HFFc6 (cell line): Measurements from ENCODE around the gene SLC34A1. TPM values are rescaled to one million over a fixed set of nuclear protein-coding genes. Genes with fewer than 3 reads are reported as not detected.
"Not testable (repeated sequence)": the region's sequence is repeated elsewhere in the genome, so short reads cannot be mapped to it uniquely, and the experiment has no call there.

Experiments
- DNase-seq: peaks from one replicate; pipeline ENCODE4 v3.0.0-alpha.2; 2018
- H3K27ac Mint-ChIP-seq: 2 replicates; pipeline ENCODE4 v1.8.0; 2020; ENCODE audit warnings: mild to moderate bottlenecking, mixed read lengths
- H3K27me3 Mint-ChIP-seq: 2 replicates; pipeline ENCODE4 v1.8.0; 2021; ENCODE audit warnings: mild to moderate bottlenecking, moderate library complexity, mixed read lengths; ENCODE audit not compliant: insufficient read depth
- H3K36me3 Mint-ChIP-seq: 2 replicates; pipeline ENCODE4 v1.8.0; 2021; ENCODE audit warnings: low read depth, mixed read lengths
- H3K4me1 Mint-ChIP-seq: 2 replicates; pipeline ENCODE4 v1.8.0; 2020; ENCODE audit warnings: low read depth, mixed read lengths
- H3K4me3 Mint-ChIP-seq: 2 replicates; pipeline ENCODE4 v1.8.0; 2020; ENCODE audit warnings: mild to moderate bottlenecking, moderate library complexity, mixed read lengths
- H3K9me3 Mint-ChIP-seq: 2 replicates; pipeline ENCODE4 v1.8.0; 2020; ENCODE audit warnings: mild to moderate bottlenecking, mixed read lengths
- total RNA-seq, 6 experiments: library from RNA; stranded (reverse); fragmentation: NEBNext Ultra II Directional; extraction: Animal tissue kit (Norgen Biotek cat#: 25700); gene quantifications; 2 replicates in 1 of 6; 3 replicates in 5 of 6; pipeline ENCODE4 v1.2.3, GENCODE V29; 2021
- TF ChIP-seq, protein P1 (sequence below): fragments of 200-600 bp; sonication (generic); IDR thresholded peaks from 2 replicates; pipeline ENCODE4 v1.5.0; 2021; ENCODE audit warnings: antibody characterized with exemption, mild to moderate bottlenecking

The SLC34A1 gene
- total RNA-seq, 6 experiments from 2014 or later: not detected

DNA sequence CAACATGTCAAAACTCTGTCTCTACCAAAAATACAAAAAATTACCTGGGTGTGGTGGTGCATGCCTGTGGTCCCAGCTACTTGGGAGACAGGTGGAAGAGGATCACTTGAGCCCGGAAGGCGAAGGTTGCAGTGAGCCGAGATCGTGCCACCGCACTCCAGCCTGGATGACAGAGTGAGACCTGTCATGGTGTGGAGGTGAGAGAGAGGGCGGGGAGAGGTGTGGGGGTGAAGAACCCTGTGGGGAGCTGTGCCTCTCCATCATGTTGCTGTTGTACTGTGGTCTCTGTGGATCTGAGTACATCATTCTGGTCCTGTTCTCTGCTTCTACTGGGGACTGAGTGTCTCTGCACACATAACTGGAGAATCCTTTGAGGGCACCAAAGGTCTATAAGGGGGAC is 11.3 kb upstream of the SLC34A1 start:
- Mint-ChIP-seq H3K27me3 (peaks cover 23% of the 10 kb centered on the region), H3K9me3 (no peaks in the 10 kb centered on the region), H3K4me1 (peaks cover 11% of the 10 kb centered on the region), H3K36me3 (no peaks in the 10 kb centered on the region; the same call in 1 of the 2 replicates), H3K4me3 (no peak overlapping the region), H3K27ac (no peak overlapping the region)
- TF ChIP-seq, protein P1, sequence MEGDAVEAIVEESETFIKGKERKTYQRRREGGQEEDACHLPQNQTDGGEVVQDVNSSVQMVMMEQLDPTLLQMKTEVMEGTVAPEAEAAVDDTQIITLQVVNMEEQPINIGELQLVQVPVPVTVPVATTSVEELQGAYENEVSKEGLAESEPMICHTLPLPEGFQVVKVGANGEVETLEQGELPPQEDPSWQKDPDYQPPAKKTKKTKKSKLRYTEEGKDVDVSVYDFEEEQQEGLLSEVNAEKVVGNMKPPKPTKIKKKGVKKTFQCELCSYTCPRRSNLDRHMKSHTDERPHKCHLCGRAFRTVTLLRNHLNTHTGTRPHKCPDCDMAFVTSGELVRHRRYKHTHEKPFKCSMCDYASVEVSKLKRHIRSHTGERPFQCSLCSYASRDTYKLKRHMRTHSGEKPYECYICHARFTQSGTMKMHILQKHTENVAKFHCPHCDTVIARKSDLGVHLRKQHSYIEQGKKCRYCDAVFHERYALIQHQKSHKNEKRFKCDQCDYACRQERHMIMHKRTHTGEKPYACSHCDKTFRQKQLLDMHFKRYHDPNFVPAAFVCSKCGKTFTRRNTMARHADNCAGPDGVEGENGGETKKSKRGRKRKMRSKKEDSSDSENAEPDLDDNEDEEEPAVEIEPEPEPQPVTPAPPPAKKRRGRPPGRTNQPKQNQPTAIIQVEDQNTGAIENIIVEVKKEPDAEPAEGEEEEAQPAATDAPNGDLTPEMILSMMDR: no peak
- no peak for DNase-seq

DNA sequence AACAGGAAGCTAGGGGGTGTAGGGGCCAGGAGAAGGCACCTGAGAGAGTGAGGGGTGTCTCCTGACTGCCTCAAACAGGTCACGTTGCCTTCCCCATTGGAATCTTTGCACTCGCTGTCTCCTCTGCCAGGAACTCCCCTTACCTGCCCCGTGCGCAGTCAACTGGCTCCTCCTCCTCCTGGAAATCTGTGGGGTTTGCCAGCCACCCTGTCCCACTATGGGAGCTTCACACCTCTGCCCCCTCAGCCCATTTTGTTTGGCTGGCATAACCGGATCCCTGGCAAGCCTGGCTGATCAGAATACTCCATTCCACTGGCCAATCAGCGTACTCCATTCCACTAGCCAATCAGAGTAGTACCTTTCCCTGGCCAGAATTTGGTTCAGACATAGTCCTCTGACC is 10.4 kb upstream of the SLC34A1 start:
- Mint-ChIP-seq H3K36me3 (no peaks in the 10 kb centered on the region; the same call in 1 of the 2 replicates), H3K27ac (no peak overlapping the region), H3K4me3 (no peak overlapping the region), H3K9me3 (no peaks in the 10 kb centered on the region), H3K4me1 (peaks cover 5% of the 10 kb centered on the region; the same call in 1 of the 2 replicates), H3K27me3 (peaks cover 20% of the 10 kb centered on the region)
- no peak for DNase-seq
- TF ChIP-seq, protein P1: no peak

DNA sequence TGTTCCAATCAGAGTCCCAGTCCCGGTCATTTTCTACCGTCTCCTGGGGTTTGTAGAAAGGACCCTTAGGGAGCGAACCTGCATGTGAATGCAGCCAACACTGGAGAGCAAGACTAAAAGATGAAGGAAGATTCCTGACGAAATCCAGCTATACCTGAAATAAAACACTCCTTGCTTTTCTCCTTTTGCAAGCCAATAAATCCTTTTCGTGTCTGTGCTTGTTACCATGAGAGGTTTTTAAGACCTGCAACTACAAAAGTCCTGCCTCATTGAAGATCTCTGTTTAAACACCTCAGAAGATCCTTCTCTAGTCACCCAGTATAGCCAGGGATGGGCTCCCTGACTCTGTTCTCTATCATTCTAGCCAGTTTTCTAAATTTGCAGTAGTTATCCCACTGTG is 10.0 kb upstream of the SLC34A1 start:
- Mint-ChIP-seq H3K4me3 (no peak overlapping the region), H3K9me3 (no peaks in the 10 kb centered on the region), H3K27ac (no peak overlapping the region), H3K4me1 (peaks cover 4% of the 10 kb centered on the region), H3K27me3 (peaks cover 16% of the 10 kb centered on the region), H3K36me3 (no peaks in the 10 kb centered on the region; the same call in 1 of the 2 replicates)
- TF ChIP-seq, protein P1: no peak
- DNase-seq: no peak

DNA sequence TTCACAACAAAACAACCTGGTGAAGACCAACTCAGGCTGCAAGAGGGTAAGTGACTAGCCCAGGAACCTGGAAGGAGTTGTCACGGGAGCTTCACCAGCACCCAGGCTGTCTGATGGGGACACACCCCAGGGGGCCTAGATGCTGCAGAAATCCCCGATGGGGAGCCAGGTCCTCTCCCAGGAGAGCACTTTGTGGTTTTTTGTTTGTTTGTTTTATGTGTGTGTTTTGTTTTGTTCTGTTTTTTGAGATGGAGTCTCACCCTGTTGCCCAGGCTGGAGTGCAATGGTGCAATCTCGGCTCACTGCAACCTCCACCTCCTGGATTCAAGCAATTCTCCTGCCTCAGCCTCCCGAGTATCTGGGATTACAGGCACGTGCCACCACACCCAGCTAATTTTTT is 8.7 kb upstream of the SLC34A1 start:
- peaks cover 13% of the 10 kb centered on the region for H3K27me3 Mint-ChIP-seq
- not testable (repeated sequence) for H3K27ac Mint-ChIP-seq, H3K4me3 Mint-ChIP-seq, DNase-seq, H3K36me3 Mint-ChIP-seq, H3K9me3 Mint-ChIP-seq
- peaks cover 15% of the 10 kb centered on the region for H3K4me1 Mint-ChIP-seq

DNA sequence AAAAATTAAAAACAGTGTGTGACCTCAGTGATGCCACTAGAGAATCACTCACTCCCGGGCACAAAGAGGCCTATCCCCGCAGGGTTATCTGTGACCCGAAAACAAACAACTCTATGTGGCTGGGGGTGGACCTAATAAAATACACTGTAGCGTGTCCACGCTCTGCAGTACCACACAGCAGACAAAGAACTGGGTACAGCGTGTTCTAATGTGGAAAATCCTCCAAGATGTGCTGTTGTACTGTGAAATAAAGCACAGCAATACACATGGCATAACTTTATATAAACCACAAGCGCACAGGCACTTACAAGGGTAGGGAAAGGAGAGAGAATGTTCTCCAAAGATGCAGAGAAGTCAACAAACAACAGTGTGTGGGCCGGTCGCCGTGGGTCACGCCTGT is 8.1 kb upstream of the SLC34A1 start:
- no peak for DNase-seq
- H3K27ac Mint-ChIP-seq: no peak overlapping the region
- H3K36me3 Mint-ChIP-seq: no peaks in the 10 kb centered on the region
- H3K27me3 Mint-ChIP-seq: peaks cover 15% of the 10 kb centered on the region
- no peaks in the 10 kb centered on the region for H3K9me3 Mint-ChIP-seq
- H3K4me1 Mint-ChIP-seq: peaks cover 18% of the 10 kb centered on the region
- H3K4me3 Mint-ChIP-seq: no peak overlapping the region
- TF ChIP-seq, protein P1: no peak

DNA sequence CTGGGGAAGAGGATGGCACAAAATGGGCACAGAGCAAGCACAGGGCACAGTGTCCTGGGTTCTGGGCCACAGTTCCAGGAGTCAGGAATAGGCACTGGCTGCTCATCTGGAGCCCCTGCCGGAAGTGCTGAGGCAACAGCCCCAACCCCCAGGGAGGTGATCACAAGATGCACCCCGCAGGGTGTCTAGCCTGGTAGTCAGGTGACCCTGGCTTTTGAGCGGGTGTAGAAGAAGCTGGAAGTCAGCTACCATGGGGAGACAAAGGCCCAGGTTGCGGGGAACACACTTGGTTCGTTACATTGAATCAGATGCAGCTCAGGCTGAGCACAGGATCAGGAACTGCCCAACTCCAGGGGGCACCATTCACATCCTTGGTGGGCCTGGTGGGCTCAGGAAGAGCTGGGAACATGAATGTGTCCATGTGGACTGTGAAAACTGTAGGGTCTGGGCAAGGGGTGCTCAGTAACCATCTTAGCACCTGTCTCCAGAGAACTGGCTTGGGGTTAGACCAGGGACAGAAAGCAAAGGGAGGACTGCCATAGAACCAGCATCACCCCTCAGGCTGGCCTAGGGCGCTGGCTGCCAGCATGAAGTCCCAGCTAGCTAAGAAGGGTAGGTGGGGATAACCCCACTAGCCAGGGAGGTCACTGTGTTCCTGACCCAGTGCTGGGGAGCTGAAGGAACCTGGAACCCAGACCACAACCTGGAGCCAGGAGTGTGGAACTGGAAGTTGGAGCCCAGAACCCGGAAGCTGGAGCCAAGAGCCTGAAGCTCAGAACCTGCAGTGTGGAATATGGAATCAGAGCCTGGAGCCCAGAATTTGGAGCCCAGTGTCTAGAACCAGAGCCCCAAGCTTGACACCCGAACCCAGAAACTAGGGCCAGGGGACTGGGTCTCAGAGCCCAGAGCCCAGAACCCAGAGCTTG is 6.1 kb upstream of the SLC34A1 start:
- Mint-ChIP-seq H3K27ac (no peak overlapping the region), H3K36me3 (no peaks in the 10 kb centered on the region), H3K27me3 (peaks cover 25% of the 10 kb centered on the region), H3K4me1 (peaks cover 21% of the 10 kb centered on the region), H3K9me3 (no peaks in the 10 kb centered on the region), H3K4me3 (no peak overlapping the region)
- DNase-seq: no peak
- TF ChIP-seq, protein P1: peak; percentile 20; the same call in 1 of the 2 replicates
